Measurements from ENCODE around the gene TUBB8B. TPM values are rescaled to one million over a fixed set of nuclear protein-coding genes. Genes with fewer than 3 reads are reported as not detected.
"Not testable (repeated sequence)": the region's sequence is repeated elsewhere in the genome, so short reads cannot be mapped to it uniquely, and the experiment has no call there.

TUBB8B gene
- total RNA-seq, 1 experiment from 2014 or later: not detected

GRCh38 chr18:13177-13576 lies 36.2 kb downstream of the TUBB8B start:
- DNase-seq (ENCODE audit: low read depth): not testable (repeated sequence)

GRCh38 chr18:12773-13172 lies 36.6 kb downstream of the TUBB8B start:
- not testable (repeated sequence) for DNase-seq (ENCODE audit: low read depth)

DNA sequence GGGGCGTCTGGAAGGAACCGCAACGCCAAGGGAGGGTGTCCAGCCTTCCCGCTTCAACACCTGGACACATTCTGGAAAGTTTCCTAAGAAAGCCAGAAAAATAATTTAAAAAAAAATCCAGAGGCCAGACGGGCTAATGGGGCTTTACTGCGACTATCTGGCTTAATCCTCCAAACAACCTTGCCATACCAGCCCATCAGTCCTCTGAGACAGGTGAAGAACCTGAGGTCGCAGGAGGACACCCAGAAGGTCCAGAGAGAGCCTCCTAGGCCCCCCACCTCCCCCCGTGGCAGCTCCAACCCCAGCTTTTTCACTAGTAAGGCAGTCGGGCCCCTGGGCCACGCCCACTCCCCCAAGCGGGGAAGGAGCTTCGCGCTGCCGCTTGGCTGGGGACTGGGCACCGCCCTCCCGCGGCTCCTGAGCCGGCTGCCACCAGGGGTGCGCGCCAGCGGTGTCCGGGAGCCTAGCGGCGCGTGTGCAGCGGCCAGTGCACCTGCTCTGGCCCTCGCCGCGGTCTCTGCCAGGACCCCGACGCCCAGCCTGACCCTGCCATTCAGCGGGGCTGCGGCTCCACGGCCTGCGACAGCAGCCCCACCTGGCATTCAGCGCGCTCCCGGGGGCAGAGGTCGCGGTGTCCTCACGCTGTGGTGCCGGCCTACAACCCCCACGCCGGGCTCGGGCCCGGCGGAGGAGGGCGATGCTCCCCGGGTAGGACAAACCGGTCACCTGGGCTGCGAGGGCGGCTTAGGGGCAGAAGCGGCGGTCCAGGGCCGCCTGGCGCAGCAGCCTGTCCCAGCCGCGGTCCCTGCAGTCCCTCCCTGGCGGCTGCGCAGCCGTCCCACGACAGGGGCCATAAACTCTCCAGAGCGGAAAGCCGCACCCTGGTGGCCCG lies 37.8 kb downstream of the TUBB8B start:
- DNase-seq (ENCODE audit: low read depth): not testable (repeated sequence)

GRCh38 chr18:10624-11184 lies 38.7 kb downstream of the TUBB8B start:
- not testable (repeated sequence) for DNase-seq (ENCODE audit: low read depth)

DNA sequence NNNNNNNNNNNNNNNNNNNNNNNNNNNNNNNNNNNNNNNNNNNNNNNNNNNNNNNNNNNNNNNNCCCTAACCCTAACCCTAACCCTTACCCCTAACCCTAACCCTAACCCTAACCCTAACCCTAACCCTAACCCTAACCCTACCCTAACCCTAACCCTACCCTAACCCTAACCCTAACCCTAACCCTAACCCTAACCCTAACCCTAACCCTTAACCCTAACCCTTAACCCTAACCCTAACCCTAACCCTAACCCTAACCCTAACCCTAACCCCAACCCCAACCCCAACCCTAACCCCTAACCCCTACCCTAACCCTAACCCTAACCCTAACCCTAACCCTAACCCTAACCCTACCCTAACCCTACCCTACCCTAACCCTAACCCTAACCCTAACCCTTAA lies 39.5 kb downstream of the TUBB8B start:
- DNase-seq (ENCODE audit: low read depth): not testable (repeated sequence)

Other genes starting within 250 kb of the TUBB8B start
- 16.9 and 27.9 TPM in 2 replicates for gene USP14, start 108.9 kb upstream of the TUBB8B start, total RNA-seq (2014; rRNA removed)
- 35.8 and 38.1 TPM in 2 replicates for gene THOC1, start 218.4 kb upstream of the TUBB8B start, total RNA-seq (2014; rRNA removed)

All from LHCN-M2 (cell line).